Mucosa of gallbladder (tissue), 1 donor: ENCODE results near the gene PCDHB10. TPM values are rescaled to one million over a fixed set of nuclear protein-coding genes. Genes with fewer than 3 reads are reported as not detected.

Experiments used
- DNase-seq: peaks from one replicate; pipeline ENCODE4 v3.0.0-alpha.2; 2020; ENCODE audit warnings: low spot score
- total RNA-seq: library from RNA; stranded (reverse); gene quantifications from one replicate; pipeline ENCODE4 v1.2.1, GENCODE V29; 2021
- donor health status: DM: no; HTN: no; CAD: no.

PCDHB10 gene
- total RNA-seq, 1 donor from 2014 or later: 2.5 TPM

DNA sequence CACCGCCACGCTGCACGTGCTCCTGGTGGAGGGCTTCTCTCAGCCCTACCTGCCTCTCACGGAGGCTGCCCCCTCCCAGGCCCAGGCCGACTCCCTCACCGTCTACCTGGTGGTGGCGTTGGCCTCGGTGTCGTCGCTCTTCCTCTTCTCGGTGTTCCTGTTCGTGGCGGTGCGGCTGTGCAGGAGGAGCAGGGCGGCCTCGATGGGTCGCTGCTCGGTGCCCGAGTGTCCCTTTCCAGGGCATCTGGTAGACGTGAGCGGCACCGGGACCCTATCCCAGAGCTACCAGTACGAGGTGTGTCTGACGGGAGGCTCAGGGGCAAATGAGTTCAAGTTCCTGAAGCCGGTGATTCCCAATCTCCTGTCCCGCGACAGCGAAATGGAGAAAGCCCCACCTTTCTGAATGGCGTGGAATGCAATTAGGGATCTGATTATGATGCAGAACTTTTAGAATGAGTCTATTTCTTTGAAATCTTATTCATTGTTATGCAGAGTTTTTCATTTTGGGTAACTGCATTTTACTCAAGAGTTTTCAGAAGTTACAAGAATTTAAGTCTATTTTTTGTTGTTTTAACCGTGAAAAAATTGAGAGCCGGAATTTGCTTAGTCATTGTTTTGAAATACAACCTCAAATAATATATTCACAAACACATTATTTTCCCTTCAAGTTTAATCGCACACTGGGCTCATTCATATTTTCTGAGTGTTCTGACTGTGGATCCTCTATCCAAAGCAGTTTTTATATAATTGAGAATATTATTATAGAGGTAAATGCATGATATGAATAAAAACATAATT lies 44.6 kb downstream of the PCDHB10 start:
- DNase-seq: no peak

DNA sequence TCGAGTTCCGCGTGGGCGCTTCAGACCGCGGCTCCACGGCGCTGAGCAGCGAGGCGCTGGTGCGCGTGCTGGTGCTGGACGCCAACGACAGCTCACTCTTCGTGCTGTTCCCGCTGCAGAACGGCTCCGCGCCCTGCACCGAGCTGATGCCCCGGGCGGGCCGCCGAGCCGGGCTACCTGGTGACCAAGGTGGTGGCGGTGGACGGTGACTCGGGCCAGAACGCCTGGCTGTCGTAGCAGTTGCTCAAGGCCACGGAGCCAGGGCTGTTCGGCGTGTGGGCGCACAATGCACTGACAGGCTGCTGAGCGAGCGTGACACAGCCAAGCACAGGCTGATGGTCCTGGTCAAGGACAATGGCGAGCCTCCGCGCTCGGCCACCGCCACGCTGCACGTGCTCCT lies 49.3 kb downstream of the PCDHB10 start:
- DNase-seq: no peak

Other genes with a start within 250 kb of the PCDHB10 start
- gene PCDHAC2, start 225.9 kb upstream of the PCDHB10 start, total RNA-seq: 33.4 TPM
- 0.09 TPM for gene PCDHB1, start 141.0 kb upstream of the PCDHB10 start, total RNA-seq
- 3.6 TPM for gene PCDHB2, start 97.7 kb upstream of the PCDHB10 start, total RNA-seq
- 1.4 TPM for gene PCDHB3, start 91.9 kb upstream of the PCDHB10 start, total RNA-seq
- 5.2 TPM for gene PCDHB4, start 70.5 kb upstream of the PCDHB10 start, total RNA-seq
- gene PCDHB5, start 57.1 kb upstream of the PCDHB10 start, total RNA-seq: 8.0 TPM
- 0.60 TPM for gene PCDHB6, start 42.3 kb upstream of the PCDHB10 start, total RNA-seq
- 2.1 TPM for gene PCDHB7, start 19.7 kb upstream of the PCDHB10 start, total RNA-seq
- gene PCDHB8, start 14.6 kb upstream of the PCDHB10 start, total RNA-seq: 1.8 TPM
- gene PCDHB16, start 10.0 kb upstream of the PCDHB10 start, total RNA-seq: 3.0 TPM
- 2.1 TPM for gene PCDHB9, start 5.2 kb upstream of the PCDHB10 start, total RNA-seq
- 8.5 TPM for gene PCDHB11, start 7.3 kb downstream of the PCDHB10 start, total RNA-seq
- gene PCDHB12, start 16.4 kb downstream of the PCDHB10 start, total RNA-seq: 3.5 TPM
- gene PCDHB13, start 21.6 kb downstream of the PCDHB10 start, total RNA-seq: 8.3 TPM
- 9.4 TPM for gene PCDHB14, start 31.0 kb downstream of the PCDHB10 start, total RNA-seq
- gene PCDHB15, start 53.0 kb downstream of the PCDHB10 start, total RNA-seq: 3.6 TPM
- not detected for gene SLC25A2, start 111.7 kb downstream of the PCDHB10 start, total RNA-seq
- 65.2 TPM for gene TAF7, start 128.4 kb downstream of the PCDHB10 start, total RNA-seq
- 0.72 TPM for gene PCDHGA1, start 138.2 kb downstream of the PCDHB10 start, total RNA-seq
- 6.7 TPM for gene PCDHGA2, start 146.4 kb downstream of the PCDHB10 start, total RNA-seq
- gene PCDHGA3, start 151.5 kb downstream of the PCDHB10 start, total RNA-seq: 4.0 TPM
- 4.6 TPM for gene PCDHGB1, start 157.7 kb downstream of the PCDHB10 start, total RNA-seq
- gene PCDHGA4, start 162.7 kb downstream of the PCDHB10 start, total RNA-seq: 3.3 TPM
- 5.1 TPM for gene PCDHGB2, start 167.6 kb downstream of the PCDHB10 start, total RNA-seq
- gene PCDHGA5, start 171.8 kb downstream of the PCDHB10 start, total RNA-seq: 3.3 TPM
- gene PCDHGB3, start 177.9 kb downstream of the PCDHB10 start, total RNA-seq: 3.0 TPM
- gene PCDHGA6, start 181.5 kb downstream of the PCDHB10 start, total RNA-seq: 6.6 TPM
- 4.5 TPM for gene PCDHGA7, start 190.4 kb downstream of the PCDHB10 start, total RNA-seq
- 5.2 TPM for gene PCDHGB4, start 195.3 kb downstream of the PCDHB10 start, total RNA-seq
- 1.9 TPM for gene PCDHGA8, start 200.3 kb downstream of the PCDHB10 start, total RNA-seq
- 12.4 TPM for gene PCDHGB5, start 205.6 kb downstream of the PCDHB10 start, total RNA-seq
- 7.5 TPM for gene PCDHGA9, start 210.4 kb downstream of the PCDHB10 start, total RNA-seq
- gene PCDHGB6, start 215.7 kb downstream of the PCDHB10 start, total RNA-seq: 11.6 TPM
- 6.2 TPM for gene PCDHGA10, start 220.6 kb downstream of the PCDHB10 start, total RNA-seq
- gene PCDHGB7, start 225.3 kb downstream of the PCDHB10 start, total RNA-seq: 15.5 TPM
- 4.2 TPM for gene PCDHGA11, start 228.7 kb downstream of the PCDHB10 start, total RNA-seq
- 10.2 TPM for gene PCDHGA12, start 238.2 kb downstream of the PCDHB10 start, total RNA-seq